H1 (cell line): ENCODE data around the gene TSFM. TPM values are rescaled to one million over a fixed set of nuclear protein-coding genes. Genes with fewer than 3 reads are reported as not detected.

ENCODE experiments used
- ASH2L ChIP-seq: fragments of 200-600, 300-600 bp; sonication (generic); IDR thresholded peaks from one replicate; pipeline ENCODE4 v1.7.1; 2017; ENCODE audit warnings: low read length
- HDAC2 ChIP-seq, 2 experiments: fragments of 300-600 bp in 1 of 2; sonication (generic) in 1 of 2; IDR thresholded peaks; 2 replicates each; pipeline ENCODE4 v1.6.1; 2011 to 2012; ENCODE audit warnings: low read depth in 2 of 2, low read length in 2 of 2, mild to moderate bottlenecking in 2 of 2, moderate library complexity in 2 of 2, borderline replicate concordance in 1 of 2, inconsistent platforms in 1 of 2
- KDM4A ChIP-seq: IDR thresholded peaks from one replicate; pipeline ENCODE4 v1.7.1; 2012; ENCODE audit warnings: low read depth, mild to moderate bottlenecking, moderate library complexity, low read length, inconsistent platforms; ENCODE audit not compliant: severe bottlenecking
- YY1 ChIP-seq: IDR thresholded peaks from 2 replicates; pipeline ENCODE4 v1.6.1; 2011; ENCODE audit warnings: low read depth, mild to moderate bottlenecking, low read length
- polyA plus RNA-seq, 7 experiments: library from polyadenylated mRNA; depleted of rRNA in 3 of 7; stranded (reverse) in 5 of 7; unstranded in 2 of 7; fragments of >200 nt in 5 of 7; fragments of 200-250 nt in 2 of 7; gene quantifications; 1 replicate in 5 of 7; 2 replicates in 1 of 7; 4 replicates in 1 of 7; pipeline versions ENCODE4 v1.2.1 to v1.2.3, GENCODE V29; 2011 to 2013; ENCODE audit warnings: missing spikeins in 2 of 7, mixed read lengths in 2 of 7
- total RNA-seq: library from RNA; stranded (reverse); fragmentation: NEBNext Ultra II Directional; extraction: Animal tissue kit (Norgen Biotek cat#: 25700); gene quantifications from 2 replicates; pipeline ENCODE4 v1.2.1, GENCODE V29; 2021

Gene TSFM
- total and polyA plus RNA-seq, 2 of the 8 experiments (the other 6 are each of a cell fraction or from before 2014, with no cell fraction given): 17.4 to 49.8 TPM

- no peak for TF ChIP-seq HDAC2 (IDR thresholded peaks at IDR 0.05; ENCODE audit: borderline replicate concordance in 1 of 2, low read depth in 2 of 2, low read length in 2 of 2)
- no peak for TF ChIP-seq KDM4A
- TF ChIP-seq YY1: no peak
- no peak for TF ChIP-seq ASH2L
These were observed 42.6 kb upstream of the TSFM start (continued) for GRCh38 chr12:57739914-57740538.
